PFSK-1 (cell line): ENCODE results near the gene KIF3A.

Experiments
- FOXP2 ChIP-seq: optimal IDR thresholded peaks from 2 replicates; pipeline ENCODE3; 2011; ENCODE audit warnings: borderline replicate concordance, control low read depth, inconsistent platforms; ENCODE audit not compliant: insufficient read depth; ENCODE audit errors: extremely low read length, extremely low read depth
- REST ChIP-seq, 2 experiments: IDR thresholded peaks; 2 replicates each; pipeline versions ENCODE4 v1.6.1 to v1.8.0; 2011 to 2012; ENCODE audit warnings: low read depth in 2 of 2, low read length in 2 of 2, control low read depth in 1 of 2, inconsistent platforms in 1 of 2, mild to moderate bottlenecking in 1 of 2, moderate library complexity in 1 of 2; ENCODE audit not compliant: insufficient read depth in 1 of 2
- SIN3A ChIP-seq: IDR thresholded peaks from 2 replicates; pipeline ENCODE4 v1.6.1; 2012; ENCODE audit warnings: mild to moderate bottlenecking, low read length, moderate library complexity, borderline replicate concordance; ENCODE audit not compliant: insufficient read depth

- TF ChIP-seq SIN3A, result no peak
- TF ChIP-seq FOXP2, result no peak
- no peak for TF ChIP-seq REST (IDR thresholded peaks at IDR 0.05; ENCODE audit: insufficient read depth in 1 of 2, low read depth in 2 of 2, low read length in 2 of 2)
These were observed 16.8 kb upstream of the KIF3A start for GRCh38 chr5:132754111-132754510.
